Hematopoietic multipotent progenitor cell treated with erythropoietin and hydrocortisone succinate and interleukin-3 and kit ligand, for 6 days (in vitro differentiated cells): Measurements from ENCODE around the gene FOSL1.
A peak's percentile ranks its signal among the peaks of the same experiment; 100 is the strongest.

ENCODE experiments used
- DNase-seq: peaks from one replicate; pipeline ENCODE4 v3.0.0-alpha.2; 2015

FOSL1 gene

GRCh38 chr11:65900125-65900898 lies at the start of gene FOSL1:
FOSL1 (minus strand) TSS chr11:65900388; CDS start chr11:65900339, 49 bp downstream.
- peak; percentile 94 for DNase-seq

GRCh38 chr11:65947603-65948125 lies 47.5 kb upstream of the FOSL1 start:
- DNase-seq: no peak

GRCh38 chr11:65947133-65947532 lies 46.9 kb upstream of the FOSL1 start:
- no peak for DNase-seq

DNA sequence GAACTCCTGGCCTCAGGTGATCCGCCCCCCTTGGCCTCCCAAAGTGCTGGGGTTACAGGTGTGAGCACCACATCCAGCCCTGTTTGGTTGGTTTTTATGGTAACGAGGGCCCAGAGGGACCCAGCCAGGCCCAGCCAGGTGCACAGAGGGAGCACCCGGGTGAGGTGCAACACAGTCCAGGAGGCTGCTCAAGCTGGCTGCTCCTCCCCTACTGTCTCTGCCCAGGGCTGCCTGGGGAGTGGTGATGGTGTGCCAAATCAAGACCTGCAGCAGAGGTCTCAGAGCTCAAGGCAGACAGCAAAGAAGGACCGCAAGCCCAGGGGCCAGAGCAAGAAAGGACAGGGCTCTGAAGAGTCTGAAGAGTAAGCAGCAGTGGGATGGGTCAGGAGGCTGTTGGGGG lies 46.5 kb upstream of the FOSL1 start:
- DNase-seq: no peak

DNA sequence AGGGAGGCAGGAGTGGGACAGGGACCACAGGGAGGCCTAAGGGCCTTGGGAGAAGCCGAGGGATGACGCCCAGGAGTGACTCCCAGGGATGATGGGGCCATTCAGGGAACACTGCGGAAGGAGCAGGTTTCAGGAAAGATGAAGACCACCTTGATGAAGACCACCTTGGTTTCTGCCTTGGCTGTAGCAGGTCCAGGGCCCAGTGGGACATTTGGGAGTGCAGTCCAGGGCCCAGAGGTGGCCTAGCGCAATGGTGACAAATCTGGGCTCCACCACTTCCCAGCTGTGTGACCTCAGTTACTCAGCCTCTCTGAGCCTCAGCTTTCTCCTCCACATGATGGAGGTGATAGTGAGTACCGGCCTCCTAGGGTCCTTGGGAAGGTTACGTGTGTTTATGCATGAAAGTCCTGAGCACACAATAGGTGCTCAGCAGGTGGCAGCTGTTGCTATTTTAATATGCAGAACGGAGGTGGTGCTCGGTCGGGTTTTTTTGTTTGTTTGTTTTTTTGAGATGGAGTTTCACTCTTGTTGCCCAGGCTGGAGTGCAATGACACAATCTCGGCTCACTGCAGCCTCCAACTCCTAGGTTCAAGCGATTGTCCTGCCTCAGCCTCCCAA lies 45.9 kb upstream of the FOSL1 start:
- DNase-seq: no peak

GRCh38 chr11:65945430-65945911 lies 45.3 kb upstream of the FOSL1 start, which contains the start of gene TSGA10IP:
TSGA10IP (plus strand) TSS chr11:65945480; CDS start chr11:65945676, 196 bp downstream.
- DNase-seq: no peak

DNA sequence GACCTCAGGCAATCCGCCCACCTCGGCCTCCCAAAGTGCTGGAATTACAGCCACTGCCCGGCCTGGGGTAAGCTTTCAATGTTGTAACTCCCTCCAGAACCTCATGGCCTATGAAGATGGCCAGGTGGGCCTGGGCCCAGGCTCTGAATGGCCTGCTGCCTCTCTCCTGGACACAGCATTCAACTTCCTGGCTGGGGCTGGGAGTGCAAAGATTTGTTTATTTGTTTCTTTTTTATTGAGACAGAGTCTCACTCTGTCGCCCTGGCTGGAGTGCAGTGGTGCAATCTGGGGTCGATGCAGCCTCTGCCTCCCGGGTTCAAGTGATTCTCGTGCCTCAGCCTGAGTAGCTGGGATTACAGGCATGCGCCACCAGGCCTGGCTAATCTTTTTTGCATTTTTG lies 44.6 kb upstream of the FOSL1 start:
- no peak for DNase-seq

GRCh38 chr11:65944191-65944590 lies 44.0 kb upstream of the FOSL1 start:
- no peak for DNase-seq

DNA sequence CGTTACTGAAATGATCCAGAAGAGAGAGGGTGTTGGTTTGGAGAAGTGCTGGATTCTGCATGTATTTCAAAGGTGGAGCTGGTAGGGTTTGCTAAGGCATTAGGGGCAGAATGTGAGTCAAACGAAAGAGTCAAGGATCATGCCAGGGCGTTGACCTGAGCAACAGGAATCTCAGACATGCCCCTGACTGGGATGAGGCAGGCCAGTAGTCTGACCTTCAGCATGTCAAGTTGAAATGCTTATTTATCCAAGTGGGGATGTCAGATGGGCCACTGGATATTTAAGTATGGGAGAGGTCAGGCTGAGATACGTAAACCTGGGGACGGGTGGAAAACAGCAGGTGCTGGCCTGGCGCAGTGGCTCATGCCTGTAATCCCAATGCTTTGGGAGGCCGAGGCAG lies 42.3 kb upstream of the FOSL1 start:
- DNase-seq: no peak

- DNase-seq: no peak
Observed at GRCh38 chr11:65941720-65942310, 41.6 kb upstream of the FOSL1 start.

GRCh38 chr11:65937766-65938165 lies 37.6 kb upstream of the FOSL1 start:
- no peak for DNase-seq

GRCh38 chr11:65934014-65934413 lies 33.8 kb upstream of the FOSL1 start:
- DNase-seq: peak; percentile 98

GRCh38 chr11:65932558-65932919 lies 32.4 kb upstream of the FOSL1 start:
- peak; percentile 61 for DNase-seq

DNA sequence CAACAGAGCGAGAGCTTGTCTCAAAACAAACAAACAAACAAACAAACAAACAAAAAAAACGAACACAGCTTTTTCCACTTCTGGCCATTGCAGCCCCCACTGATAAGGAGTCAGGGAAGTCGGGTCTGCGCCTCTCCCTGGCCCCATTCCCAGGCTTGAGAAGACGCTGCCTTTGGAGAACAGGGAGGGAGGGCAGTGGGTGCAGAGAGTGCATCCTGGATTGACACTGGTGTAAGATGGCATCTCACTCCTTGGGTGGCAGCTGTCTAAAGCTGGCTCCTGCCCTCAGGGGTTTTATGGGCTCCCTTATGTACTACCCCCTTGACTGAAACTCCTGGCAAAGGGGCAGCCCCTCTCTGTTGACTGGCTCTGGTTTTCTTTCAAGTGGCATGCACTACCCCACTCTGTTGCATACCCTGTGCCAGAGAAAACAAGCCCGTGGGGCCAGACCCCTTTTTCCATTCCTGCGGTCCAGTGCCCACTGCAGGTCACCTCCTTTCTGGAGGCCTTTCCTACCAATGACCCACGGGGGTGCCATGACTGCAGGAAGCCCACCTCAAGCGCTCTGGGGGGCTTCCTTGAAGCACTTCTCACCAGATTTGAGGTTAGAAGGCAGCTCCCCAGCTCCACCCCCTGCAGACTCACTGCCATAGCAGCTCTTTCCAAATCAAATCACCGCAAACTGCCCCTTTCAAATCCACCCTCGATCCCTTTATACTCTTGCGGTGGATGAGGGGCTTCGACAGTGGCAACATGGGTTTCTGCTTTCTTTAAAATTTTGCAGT lies 31.8 kb upstream of the FOSL1 start:
- no peak for DNase-seq

GRCh38 chr11:65928667-65929066 lies 28.5 kb upstream of the FOSL1 start:
- DNase-seq: peak; percentile 76

DNA sequence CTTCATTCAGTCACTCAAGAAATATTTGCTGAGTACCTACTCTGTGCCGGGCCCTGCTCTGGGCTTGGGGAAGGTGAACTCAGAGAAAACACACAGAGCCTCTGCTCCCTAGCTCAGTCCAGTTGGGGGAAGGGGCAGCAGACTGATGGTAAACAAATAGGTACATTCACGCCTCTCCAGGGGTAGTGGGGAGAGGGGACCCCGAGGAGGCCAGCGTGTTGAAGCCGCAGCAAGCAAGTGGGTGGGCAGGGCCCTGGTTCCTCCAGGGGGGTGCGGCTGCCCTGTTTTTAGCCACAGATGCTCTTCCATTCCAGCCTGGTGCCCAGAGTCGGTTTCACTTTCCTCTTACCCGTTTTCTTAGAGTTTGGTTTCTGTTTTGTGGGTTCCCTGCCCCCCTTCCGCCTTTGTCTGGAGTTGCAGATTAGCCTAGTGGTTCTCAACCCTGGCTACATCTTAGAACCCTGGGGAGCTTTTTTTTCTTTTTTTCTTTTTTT lies 27.8 kb upstream of the FOSL1 start:
- peak; percentile 97 for DNase-seq

DNA sequence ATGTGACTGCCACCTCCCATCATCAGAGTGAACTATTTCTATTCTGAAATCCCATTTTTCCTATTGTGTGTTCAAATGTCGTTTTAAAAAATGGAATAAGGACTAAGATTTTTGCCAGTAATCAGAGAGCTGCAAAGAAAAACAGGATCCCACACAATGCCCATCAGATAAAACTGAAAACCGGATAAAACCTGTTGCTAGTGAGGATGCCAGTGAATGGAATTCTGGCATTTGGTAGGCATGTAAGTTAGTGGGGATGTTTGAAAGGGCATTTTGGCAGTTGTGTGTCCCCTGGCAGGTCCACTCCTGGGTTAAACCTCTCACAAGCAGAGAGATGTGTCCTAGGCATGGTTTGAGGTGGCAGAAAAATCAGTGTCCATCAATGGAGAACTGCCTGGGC lies 25.2 kb upstream of the FOSL1 start:
- DNase-seq: no peak

- no peak for DNase-seq
Observed at GRCh38 chr11:65922565-65922964, 22.4 kb upstream of the FOSL1 start.

DNA sequence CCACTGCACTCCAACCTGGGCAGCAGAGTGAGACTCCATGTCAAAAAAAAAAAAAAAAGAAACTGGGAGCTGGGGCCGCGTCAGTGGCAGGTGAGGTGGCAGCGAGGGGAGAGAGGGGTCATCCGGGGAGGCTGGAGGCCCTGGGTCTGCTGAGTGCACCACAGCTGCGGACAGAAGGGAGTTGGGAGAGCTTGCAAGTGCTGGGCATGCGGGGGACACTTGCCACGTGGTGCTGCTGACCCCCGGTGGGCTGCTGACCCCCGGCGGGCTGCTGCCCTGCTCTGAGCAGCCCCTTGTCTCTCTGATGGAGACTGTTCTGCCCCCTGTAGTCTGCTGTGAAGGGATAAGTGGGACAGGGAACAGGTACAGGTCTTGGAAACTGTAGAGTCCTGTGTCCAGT lies 21.7 kb upstream of the FOSL1 start:
- no peak for DNase-seq

GRCh38 chr11:65921033-65921555 lies 20.9 kb upstream of the FOSL1 start:
- no peak for DNase-seq

DNA sequence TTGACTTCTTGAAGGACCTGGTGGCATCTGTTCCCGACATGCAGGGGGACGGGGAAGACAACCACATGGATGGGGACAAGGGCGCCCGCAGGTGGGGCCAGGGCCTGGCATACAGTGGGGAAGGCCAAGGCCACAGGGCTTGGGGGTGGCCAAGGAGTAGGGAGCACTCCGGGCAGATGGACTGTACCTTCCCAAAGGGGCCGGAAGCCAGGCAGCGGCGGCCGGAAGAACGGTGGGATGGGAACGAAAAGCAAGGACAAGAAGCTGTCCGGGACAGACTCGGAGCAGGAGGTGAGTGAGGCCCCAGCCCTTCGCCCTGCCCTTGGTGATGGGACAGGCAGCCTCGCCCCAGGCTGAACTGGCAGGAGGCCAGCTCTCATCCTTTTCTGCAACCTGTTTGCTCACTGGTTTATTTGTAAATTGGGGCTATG lies 20.2 kb upstream of the FOSL1 start:
- no peak for DNase-seq

DNA sequence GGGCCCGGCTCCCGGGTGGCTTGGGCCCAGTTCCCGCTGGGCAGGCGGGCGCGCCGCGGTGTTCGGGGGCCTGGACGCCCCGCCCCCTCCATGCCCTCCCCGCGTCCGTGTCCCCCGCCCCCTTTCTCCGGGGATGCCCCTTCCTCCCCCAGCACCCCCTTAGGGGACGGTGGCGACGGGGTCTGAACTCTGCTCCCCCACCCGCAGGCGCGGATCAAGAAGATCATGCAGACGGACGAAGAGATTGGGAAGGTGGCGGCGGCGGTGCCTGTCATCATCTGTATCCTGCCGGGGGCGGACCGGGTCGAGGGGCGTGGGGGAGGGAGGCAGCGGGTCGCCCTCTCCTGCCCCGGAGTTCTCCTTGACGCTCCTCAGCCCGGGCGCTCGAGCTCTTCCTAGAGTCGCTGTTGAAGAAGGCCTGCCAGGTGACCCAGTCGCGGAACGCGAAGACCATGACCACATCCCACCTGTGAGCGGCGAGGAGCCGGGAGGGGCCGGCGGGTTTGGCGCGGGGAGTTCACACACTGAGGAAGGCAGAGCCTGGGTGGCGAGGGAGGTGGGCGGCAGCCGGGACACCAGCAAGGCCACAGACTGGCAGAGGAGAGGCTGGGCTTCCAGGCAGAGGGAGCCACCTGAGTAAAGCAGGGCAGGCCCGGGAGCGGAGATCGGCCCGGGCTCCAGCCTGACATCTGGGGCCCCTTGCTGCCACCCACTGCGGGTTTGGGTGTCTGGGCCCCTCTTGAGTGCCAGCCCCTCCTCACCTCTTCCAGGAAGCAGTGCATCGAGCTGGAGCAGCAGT lies 19.6 kb upstream of the FOSL1 start:
- DNase-seq: peak; percentile 63
